AG04450 (cell line): Measurements from ENCODE around the gene EWSR1. TPM values are rescaled to one million over a fixed set of nuclear protein-coding genes. Genes with fewer than 3 reads are reported as not detected.

Experiments used
- CTCF ChIA-PET: fragments of 300-600, 350-600 bp; formaldehyde crosslinking; extraction: SDS; loops from one replicate; lab custom pipeline; 2022; ENCODE audit warnings: antibody characterized with exemption, inconsistent platforms; lab: Charles Lee
- POLR2A ChIA-PET: fragments of 350-600 bp; formaldehyde crosslinking; extraction: SDS; loops from one replicate; lab custom pipeline; 2021; ENCODE audit warnings: antibody characterized with exemption, inconsistent platforms; lab: Yijun Ruan, JAX
- DNase-seq: peaks from one replicate; pipeline ENCODE4 v3.0.0-alpha.2; 2011; ENCODE audit warnings: low read depth, low spot score
- H3K27ac ChIP-seq: one replicate; pipeline ENCODE4 v1.5.1; 2012; ENCODE audit warnings: low read depth, low read length, control low read depth
- H3K27me3 ChIP-seq: one replicate; pipeline ENCODE4 v1.6.0; 2012; ENCODE audit warnings: low read length; ENCODE audit not compliant: control insufficient read depth, insufficient read depth
- H3K4me3 ChIP-seq: 2 replicates; pipeline ENCODE4 v1.5.1; 2011; ENCODE audit warnings: mild to moderate bottlenecking, low read depth, low read length, control low read depth
- H3K9me3 ChIP-seq: 2 replicates; pipeline ENCODE4 v1.5.1; 2012; ENCODE audit warnings: low read length; ENCODE audit not compliant: control insufficient read depth, insufficient read depth
- polyA plus RNA-seq: library from polyadenylated mRNA; depleted of rRNA; stranded (reverse); fragments of >200 nt; gene quantifications from 2 replicates; pipeline ENCODE4 v1.2.3, GENCODE V29; 2011
- TF ChIP-seq, protein P1 (sequence below): IDR thresholded peaks from 2 replicates; pipeline ENCODE4 v1.5.1; 2011; ENCODE audit warnings: low read depth, low read length, control low read depth, inconsistent platforms

Gene EWSR1
- polyA plus RNA-seq, 1 experiment, result 146 TPM

DNA sequence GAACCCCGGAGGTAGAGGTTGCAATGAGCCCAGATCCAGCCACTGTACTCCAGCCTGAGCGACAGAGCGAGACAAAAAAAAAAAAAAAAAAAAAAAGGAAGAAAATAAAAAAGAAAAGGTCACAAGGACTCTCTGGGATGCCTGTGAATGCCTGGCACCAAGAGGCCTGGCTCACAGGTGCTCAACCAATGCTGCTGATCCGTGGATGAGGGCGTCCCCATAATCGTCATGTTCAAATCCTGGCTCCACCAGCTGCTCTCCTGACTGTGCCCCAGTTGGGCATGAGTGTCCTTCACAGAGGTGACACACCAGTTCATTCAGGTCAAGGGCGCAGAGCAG is 37.7 kb downstream of the EWSR1 start:
- ChIA-PET POLR2A (no interaction called here), CTCF (interaction anchor here (0.7 to 2.4 kb wide), 5 partner anchors 8 to 86 kb away, joined by 3 to 7 read pairs (median 4); no protein-coding TSS in a partner anchor)
- Histone ChIP-seq H3K27me3 (no peaks in the 10 kb centered on the region), H3K27ac (peak overlapping the region; percentile 57), H3K9me3 (no peaks in the 10 kb centered on the region; the same call in 1 of the 2 replicates), H3K4me3 (0 out of 2 replicates have a peak overlapping the region, but pooled peaks have one; percentile 20)
- no peak for DNase-seq
- TF ChIP-seq, protein P1, sequence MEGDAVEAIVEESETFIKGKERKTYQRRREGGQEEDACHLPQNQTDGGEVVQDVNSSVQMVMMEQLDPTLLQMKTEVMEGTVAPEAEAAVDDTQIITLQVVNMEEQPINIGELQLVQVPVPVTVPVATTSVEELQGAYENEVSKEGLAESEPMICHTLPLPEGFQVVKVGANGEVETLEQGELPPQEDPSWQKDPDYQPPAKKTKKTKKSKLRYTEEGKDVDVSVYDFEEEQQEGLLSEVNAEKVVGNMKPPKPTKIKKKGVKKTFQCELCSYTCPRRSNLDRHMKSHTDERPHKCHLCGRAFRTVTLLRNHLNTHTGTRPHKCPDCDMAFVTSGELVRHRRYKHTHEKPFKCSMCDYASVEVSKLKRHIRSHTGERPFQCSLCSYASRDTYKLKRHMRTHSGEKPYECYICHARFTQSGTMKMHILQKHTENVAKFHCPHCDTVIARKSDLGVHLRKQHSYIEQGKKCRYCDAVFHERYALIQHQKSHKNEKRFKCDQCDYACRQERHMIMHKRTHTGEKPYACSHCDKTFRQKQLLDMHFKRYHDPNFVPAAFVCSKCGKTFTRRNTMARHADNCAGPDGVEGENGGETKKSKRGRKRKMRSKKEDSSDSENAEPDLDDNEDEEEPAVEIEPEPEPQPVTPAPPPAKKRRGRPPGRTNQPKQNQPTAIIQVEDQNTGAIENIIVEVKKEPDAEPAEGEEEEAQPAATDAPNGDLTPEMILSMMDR, result no peak

DNA sequence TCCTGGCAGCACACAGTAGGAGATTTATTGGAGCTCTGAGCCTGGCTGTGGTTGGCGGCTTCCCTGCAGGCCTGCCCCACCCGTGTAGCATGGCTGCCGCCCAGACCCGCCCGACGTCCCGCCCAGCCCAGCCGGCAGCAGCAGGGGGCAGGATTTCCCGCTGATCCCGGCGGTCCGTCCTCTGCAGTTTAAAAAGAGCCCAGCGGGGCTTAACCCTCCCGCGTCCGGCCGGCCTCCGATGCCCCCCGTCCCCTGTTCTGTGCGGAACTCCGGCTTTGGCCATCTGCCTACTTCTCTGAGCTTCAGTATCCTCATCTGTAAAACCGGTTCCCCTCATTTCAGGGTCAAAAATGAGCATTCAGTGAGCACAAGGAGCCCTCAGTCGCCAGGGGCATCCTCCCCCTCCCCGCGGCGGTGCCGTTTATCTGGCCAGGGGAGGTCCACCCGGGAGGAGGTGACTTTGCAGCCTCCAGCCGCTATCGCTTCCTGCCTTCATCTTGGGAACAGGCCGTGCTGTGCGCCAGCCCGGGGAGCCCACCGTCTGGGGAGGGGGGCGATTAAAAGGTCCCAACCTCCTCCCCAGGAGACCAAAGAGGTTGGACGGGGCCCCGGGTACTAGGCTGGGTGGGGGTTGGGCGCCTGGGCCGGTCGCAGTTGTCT is 38.2 kb downstream of the EWSR1 start, which contains the start of gene GAS2L1:
Gene GAS2L1 (plus strand): TSS at position 476 of the 660 bp plus-strand sequence. CDS start 1,456 bp downstream, outside the sequence.
- H3K27ac ChIP-seq, result peak within 1 kb of the TSS; percentile 57
- TF ChIP-seq, protein P1, result peak; percentile 64
- H3K9me3 ChIP-seq, result no peaks in the 10 kb centered on the region; the same call in 1 of the 2 replicates
- no peaks in the 10 kb centered on the region for H3K27me3 ChIP-seq
- ChIA-PET CTCF (interaction anchor here (0.6 to 2.4 kb wide), 10 partner anchors 9 to 86 kb away, joined by 3 to 7 read pairs (median 4); no protein-coding TSS in a partner anchor), POLR2A (interaction anchor here (0.5 to 1.1 kb wide), 5 partner anchors 10 to 51 kb away, joined by 3 to 8 read pairs (median 3); partner anchors contain the start of gene EWSR1)
- DNase-seq, result peak; percentile 33
- H3K4me3 ChIP-seq, result peak within 1 kb of the TSS; percentile 76

DNA sequence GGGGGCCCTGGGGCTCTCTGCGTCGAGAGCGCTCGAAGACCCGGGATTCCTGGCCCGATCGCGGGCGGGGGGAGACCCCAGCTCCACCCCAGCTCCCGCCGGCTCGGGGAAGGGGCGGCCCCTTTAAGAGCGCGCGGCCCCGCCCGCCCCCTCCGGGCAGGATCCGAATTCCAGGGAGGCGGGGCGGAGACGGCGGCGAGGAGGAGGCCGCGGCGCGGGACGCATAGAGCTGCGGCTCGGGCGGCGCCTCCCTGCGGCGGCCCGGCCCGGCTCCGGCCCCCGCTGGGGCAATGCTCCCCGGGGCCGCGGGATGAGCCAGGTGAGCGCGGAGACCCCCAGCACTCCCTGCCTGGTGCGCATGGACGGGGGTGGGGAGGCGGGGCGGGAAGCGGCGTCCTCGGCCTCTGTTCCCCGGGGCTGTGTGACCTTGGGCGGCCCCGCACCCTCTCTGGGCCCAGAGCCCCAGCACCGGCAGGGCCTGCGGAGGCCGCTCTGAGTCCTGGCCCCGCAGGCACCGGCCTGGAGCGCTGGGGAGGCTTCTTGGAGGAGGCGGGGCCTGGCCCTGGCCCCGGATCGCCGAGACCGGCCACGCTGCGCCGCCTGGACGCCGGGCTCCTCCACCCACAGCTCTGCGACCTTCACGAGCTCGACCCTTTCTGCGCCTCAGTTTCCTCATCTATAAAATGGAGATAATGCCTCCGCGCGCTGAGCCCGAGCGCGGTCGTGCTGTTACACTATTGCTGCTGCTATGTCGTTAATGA is 38.9 kb downstream of the EWSR1 start:
- DNase-seq, result no peak
- Histone ChIP-seq H3K4me3 (peak overlapping the region; percentile 76), H3K27me3 (no peaks in the 10 kb centered on the region), H3K27ac (peak overlapping the region; percentile 52), H3K9me3 (no peaks in the 10 kb centered on the region; the same call in 1 of the 2 replicates)
- ChIA-PET CTCF (interaction anchor here (0.6 to 2.4 kb wide), 7 partner anchors 9 to 42 kb away, joined by 3 to 7 read pairs (median 4); no protein-coding TSS in a partner anchor), POLR2A (interaction anchor here (0.6 to 1.1 kb wide), 4 partner anchors 10 to 50 kb away, joined by 3 to 8 read pairs (median 3); partner anchors contain the start of gene EWSR1)
- TF ChIP-seq, protein P1, result no peak

DNA sequence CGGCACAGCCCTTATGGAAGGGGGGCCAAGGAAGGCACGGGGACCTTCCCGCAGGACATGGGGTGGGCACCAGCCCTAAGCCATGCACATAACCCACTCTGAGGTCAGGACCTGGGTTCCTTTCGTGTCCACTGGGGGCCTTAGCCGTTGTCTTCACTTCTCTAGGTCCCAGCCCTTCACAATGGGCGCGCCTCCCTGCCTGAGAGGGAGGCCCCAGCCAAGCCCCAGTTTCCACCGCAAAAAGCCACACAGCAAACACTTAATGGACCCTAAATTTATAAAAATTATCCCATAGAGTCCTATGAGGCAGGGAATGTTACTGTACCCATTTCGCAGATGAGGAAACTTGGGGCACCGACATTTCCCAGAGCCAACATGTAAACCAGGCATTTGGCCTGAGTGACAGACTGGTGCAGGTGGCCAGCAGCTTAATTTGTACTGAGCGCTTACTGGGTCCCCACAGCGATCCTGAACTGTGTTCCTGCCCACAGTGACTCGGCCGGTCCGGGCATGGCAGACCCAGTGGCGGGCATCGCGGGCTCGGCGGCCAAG is 39.6 kb downstream of the EWSR1 start:
- no peak for DNase-seq
- POLR2A ChIA-PET, result no interaction called here
- CTCF ChIA-PET, result interaction anchor here (2.4 kb wide), 1 partner anchor 10 kb away, joined by 7 read pairs; no protein-coding TSS in a partner anchor

More for the DNA sequence above, 39.6 kb downstream of the EWSR1 start:
- peak overlapping the region; percentile 76 for H3K4me3 ChIP-seq
- H3K9me3 ChIP-seq, result no peaks in the 10 kb centered on the region; the same call in 1 of the 2 replicates
- no peak overlapping the region for H3K27ac ChIP-seq
- TF ChIP-seq, protein P1, result no peak
- H3K27me3 ChIP-seq, result no peaks in the 10 kb centered on the region
